GM12892 (cell line): ENCODE data around the gene CDH22.

Source experiments
- POLR2A ChIP-seq: IDR thresholded peaks from 2 replicates; pipeline ENCODE4 v1.6.1; 2011; ENCODE audit warnings: low read depth, low read length, control low read depth
- POLR2AphosphoS5 ChIP-seq: IDR thresholded peaks from 2 replicates; pipeline ENCODE4 v1.6.1; 2011; ENCODE audit warnings: low read depth, low read length, control low read depth
- TAF1 ChIP-seq: IDR thresholded peaks from 2 replicates; pipeline ENCODE4 v1.6.1; 2011; ENCODE audit warnings: low read depth, mild to moderate bottlenecking, control low read depth, low read length, borderline replicate concordance

- no peak for TF ChIP-seq POLR2AphosphoS5
- no peak for TF ChIP-seq POLR2A
- TF ChIP-seq TAF1 = no peak
Measured at GRCh38 chr20:46192376-46192944, 115.8 kb downstream of the CDH22 start.
